HG03025 (cell line): Measurements from ENCODE around the gene LRRIQ1.
A peak's percentile ranks its signal among the peaks of the same experiment; 100 is the strongest.
"Not testable (repeated sequence)": the region's sequence is repeated elsewhere in the genome, so short reads cannot be mapped to it uniquely, and the experiment has no call there.

Experiments used
- ATAC-seq: cut with Tn5 transposase; IDR thresholded peaks from one replicate; pipeline ENCODE4 v1.9.1; 2021; ENCODE audit warnings: mild to moderate bottlenecking, moderate library complexity; ENCODE audit not compliant: unreplicated experiment, low FRiP score

The LRRIQ1 gene, protein sequence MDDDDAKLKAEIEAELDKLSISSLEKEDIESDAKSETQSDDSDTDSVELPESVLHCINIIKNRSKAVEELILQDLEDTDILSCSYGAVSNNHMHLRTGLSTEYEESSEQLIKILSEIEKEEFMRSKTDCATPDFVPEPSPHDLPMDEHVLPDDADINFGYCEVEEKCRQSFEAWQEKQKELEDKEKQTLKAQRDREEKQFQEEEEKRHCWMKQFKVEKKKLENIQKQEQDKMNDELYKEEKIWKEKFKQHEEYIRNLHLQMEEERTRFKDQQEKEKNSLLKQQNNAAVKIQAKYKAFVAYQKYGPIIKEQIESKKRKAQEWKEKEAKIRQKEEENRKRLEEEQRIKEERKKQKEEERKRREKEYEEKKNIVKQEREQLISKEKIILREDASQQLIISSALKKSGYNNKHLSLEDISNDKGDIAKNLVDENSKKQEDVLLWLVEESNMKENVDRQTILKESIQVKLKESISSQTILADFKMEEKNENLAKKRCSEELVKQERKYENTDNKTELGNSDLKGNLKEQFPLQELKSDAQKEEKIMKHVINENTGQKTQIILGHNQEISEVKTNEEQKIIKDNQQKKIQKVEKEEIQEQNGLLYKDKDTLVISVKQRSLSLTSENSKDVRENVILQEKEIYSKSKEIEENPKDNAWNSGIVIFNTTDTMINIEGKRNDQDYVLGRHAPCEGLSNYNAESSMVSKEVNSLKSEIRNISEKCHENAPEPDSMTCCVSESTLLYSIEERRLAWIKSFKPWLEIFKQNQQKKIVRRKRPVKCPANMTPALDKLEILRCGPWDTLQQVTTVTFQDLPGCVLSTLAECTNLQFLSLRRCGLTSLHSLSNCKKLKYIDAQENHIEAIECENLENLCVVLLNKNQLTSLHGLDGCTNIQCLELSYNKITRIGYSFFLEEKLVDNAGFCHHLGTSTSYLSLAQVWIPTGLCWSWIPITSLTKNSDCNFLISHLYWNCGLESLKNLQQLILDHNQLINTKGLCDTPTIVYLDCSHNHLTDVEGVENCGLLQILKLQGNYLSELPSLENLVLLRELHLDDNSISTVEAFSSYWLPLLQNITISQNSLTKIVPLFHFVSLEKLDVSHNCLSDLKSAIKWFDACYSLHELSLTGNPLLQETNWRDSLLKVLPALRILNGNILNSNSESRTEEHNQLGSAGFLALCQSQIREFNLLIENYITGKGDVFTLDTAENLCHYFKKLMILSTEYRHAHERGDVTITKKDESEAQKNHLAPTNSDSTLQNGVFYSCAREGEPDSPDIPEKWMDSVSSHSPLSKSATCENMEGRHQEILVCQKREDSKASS (N-terminal part only)

GRCh38 chr12:85036234-85036707 is at the start of gene LRRIQ1, which contains the start of gene TSPAN19:
Gene LRRIQ1, plus strand, starts transcription at chr12:85036351. Its CDS starts 1,826 bp downstream, at chr12:85038177.
Gene TSPAN19, minus strand, starts transcription at chr12:85036277. Its CDS starts 6,331 bp downstream, at chr12:85029946.
- ATAC-seq, result peak; percentile 95

DNA sequence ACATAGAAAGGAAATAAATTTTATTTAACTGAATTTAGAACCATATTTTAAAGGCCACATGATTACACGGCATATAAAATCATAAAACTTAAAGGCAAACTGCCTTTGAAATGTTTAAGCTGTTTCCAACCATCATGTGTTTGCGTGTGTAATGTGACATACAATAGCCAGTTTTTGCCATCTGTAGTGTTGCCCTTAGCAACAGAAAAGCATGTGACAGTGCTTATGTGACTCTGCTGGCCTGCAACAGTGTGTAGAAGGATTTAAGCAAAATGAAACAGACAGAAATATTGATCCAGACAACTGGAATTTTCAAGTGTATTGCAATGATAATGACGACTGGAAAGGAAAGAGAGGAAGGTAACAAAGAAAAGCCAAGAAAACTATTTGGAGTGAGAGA is 49.6 kb upstream of the LRRIQ1 start:
- ATAC-seq, result no peak

DNA sequence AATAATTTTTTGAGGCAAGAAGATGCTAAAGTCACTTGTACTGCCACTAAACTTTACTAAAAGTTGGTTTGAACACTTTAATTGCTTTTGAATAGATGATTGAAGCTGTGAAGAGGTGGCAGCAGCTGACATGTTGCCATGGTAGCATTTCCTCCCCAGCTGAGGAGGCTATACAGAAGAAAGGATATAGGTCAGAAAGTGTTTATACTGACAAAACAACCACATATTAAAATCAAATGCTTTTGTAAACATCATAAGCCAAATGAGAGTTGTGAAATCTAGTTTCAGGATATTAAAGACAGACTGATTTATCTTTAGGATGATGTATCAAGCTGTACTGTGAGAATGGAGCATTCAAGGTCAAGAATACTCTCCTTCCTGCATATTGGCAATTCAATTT is 41.7 kb upstream of the LRRIQ1 start:
- ATAC-seq, result no peak

GRCh38 chr12:84995641-84996040 is 40.5 kb upstream of the LRRIQ1 start:
- ATAC-seq, result no peak

DNA sequence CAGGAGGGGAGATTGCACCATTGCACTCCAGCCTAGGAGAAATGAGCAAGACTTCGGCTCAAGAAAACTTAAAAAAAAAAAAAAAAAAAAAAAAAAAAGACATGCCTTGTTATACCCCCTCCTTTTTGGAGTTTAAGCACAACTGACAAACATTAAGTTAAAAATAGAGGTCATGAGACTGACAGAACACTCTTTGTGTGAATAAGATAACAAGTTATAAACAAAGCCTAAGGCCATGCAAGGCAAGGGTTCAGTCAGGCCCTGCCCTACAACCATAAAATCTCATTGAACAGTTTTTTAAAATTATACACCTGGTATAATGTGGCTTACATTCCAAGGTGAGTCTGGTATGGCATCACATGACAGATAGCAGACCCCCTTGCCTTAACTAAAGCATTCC is 39.4 kb upstream of the LRRIQ1 start:
- ATAC-seq, result no peak

GRCh38 chr12:84998341-84998740 is 37.8 kb upstream of the LRRIQ1 start:
- ATAC-seq, result no peak

- ATAC-seq, result no peak
Observed at GRCh38 chr12:85000729-85001128, 35.4 kb upstream of the LRRIQ1 start.

DNA sequence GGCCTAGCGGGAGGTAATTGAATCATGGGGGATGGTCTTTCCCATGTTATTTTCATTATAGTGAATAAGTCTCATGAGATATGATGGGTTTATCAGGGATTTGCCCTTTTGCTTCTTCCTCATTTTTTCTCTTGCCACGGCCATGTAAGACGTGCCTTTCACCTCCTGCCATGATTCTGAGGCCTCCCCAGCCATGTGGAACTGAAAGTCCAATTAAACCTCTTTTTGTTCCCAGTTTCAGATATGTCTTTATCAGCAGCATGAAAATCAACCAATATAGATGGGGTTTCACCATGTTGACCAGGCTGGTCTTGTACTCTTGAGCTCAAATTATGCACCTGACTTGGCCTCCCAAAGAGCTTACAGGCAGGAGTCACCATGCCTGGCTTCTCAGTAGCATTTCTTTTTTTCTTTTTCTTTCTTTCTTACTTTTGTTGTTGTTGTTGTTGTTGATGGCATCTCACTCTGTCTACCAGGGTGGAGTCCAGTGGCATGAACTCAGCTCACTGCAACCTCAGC is 33.3 kb upstream of the LRRIQ1 start:
- no peak for ATAC-seq

DNA sequence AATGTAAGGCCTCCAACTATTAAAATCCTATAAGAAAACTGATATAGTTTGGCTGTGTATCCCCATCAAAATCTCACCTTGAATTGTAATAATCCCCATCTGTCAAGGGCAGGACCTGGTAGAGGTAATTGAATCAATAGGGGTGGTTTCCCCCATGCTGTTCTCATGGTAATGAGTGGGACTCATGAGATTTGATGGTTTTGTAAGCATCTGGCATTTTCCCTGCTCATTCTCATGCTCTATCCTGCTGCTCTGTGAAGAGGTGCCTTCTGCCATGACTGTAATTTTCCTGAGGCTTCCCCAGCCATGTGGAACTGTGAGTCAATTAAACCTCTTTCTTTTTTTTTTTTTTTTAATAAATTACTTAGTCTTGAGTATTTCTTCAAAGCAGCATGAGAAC is 31.9 kb upstream of the LRRIQ1 start:
- no peak for ATAC-seq

DNA sequence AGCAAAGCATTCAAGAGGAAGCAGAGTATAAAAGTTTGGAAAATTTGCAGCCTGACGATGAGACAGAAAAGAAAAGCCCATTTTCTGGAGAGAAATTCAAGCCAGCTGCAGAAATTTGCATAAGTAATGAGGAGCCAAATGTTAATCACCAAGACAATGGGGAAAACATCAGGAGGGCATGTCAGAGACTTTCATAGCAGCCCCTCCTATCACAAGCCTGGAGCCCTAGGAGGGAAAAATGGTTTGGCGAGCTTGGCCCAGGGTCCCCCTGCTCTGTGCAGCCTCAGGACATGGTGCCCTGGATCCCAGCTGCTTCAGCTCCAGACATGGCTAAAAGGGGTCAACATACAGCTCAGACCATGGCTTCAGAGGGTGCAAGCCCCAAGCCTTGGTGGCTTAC is 31.1 kb upstream of the LRRIQ1 start:
- not testable (repeated sequence) for ATAC-seq

GRCh38 chr12:85005615-85006014 is 30.5 kb upstream of the LRRIQ1 start:
- ATAC-seq, result no peak

DNA sequence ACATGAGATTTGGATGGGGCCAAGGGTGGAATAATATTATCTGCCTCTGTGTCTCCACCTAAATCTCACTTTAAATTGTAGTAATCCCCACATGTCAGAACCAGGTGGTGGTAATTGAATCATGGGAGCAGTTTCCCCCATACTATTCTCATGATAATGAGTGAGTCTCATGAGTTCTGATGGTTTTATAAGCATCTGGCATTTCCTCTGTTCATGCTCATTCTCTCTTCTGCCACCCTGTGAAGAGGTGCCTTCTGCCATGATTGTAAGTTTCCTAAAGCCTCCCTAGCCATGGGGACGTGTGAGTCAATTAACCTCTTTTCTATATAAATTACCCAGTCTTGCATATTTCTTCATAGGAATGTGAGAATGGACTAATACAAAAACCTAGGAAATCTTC is 29.9 kb upstream of the LRRIQ1 start:
- ATAC-seq, result no peak

GRCh38 chr12:85007836-85008235 is 28.3 kb upstream of the LRRIQ1 start:
- no peak for ATAC-seq

DNA sequence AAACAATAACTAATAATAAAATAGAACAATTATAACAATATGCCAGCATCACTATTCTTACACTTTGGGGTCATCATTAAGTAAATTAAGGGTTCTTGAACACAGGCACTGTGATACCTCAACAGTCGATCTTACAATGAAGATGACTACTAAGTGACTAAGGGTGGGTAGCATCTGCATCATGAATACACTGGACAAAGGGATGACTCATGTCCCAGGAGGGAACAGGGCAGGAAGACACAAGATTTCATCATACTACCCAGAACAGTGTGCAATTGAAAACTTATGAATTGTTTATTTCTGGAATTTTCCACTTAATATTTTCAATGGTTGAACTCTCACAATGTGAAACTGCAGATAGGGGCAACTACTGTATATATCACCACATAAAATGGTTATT is 19.7 kb upstream of the LRRIQ1 start:
- no peak for ATAC-seq

GRCh38 chr12:85017133-85017532 is 19.0 kb upstream of the LRRIQ1 start:
- no peak for ATAC-seq

- ATAC-seq, result no peak
Observed at GRCh38 chr12:85017618-85018017, 18.5 kb upstream of the LRRIQ1 start.

DNA sequence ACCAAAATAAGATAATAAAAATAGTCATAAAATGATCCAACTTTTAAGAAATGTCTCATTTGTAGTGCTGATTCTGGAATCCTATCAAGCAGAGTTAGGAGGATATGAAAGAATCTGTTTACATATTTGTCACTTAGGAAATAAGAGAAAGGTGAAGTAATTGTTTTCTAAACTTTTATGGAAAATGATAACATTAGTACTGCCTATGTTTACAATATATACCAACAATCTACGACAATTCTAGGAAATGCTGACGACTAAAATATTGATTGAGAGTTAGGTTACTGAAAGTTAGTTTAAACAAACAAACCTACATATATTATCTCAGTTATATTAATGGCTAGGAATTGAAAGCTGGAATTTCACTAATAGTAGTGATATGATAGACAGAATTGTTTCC is 18.1 kb upstream of the LRRIQ1 start:
- no peak for ATAC-seq

DNA sequence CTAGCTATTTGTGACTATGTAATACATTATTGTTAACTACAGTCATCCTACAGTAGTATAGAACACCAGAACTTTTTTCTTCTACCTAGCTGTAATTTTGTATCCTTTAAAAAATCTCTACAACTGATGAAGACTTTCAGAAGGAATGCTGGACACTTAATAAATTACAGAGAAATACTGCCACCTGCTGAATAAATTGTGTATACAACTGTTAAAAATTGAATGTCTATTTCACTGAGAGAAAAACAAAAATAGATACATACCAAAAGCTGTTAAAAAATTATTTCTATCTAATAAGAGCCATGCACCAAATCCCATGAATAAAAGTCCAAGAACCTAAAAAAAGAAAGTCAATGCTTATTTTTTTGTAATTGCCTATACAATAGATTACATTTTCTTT is 6.7 kb upstream of the LRRIQ1 start:
- no peak for ATAC-seq

- peak; percentile 10 for ATAC-seq
Observed at GRCh38 chr12:85036733-85037132, 582 bp downstream of the LRRIQ1 start.

- no peak for ATAC-seq
Observed at GRCh38 chr12:85041395-85041794, 5.2 kb downstream of the LRRIQ1 start.
